C1 segment of cervical spinal cord (tissue), 14 donors: Measurements from ENCODE around the gene ALOXE3.

Experiments
- DNase-seq, 14 donors: peaks; one replicate each; lab custom pipeline; 2025; lab: John Stamatoyannopoulos, UW

Gene ALOXE3

GRCh38 chr17:8117980-8118768, at the start of gene ALOXE3:
Gene ALOXE3 (minus strand): TSS chr17:8118514. CDS start chr17:8117990, 524 bp downstream.
- peak in 4 of 14 donors; percentile 29 to 71 (median 38) for DNase-seq

- DNase-seq, result no peak
Measured at GRCh38 chr17:8167526-8167925, 49.2 kb upstream of the ALOXE3 start.

GRCh38 chr17:8166731-8167130, 48.4 kb upstream of the ALOXE3 start:
- no peak for DNase-seq

- DNase-seq, result no peak
Measured at GRCh38 chr17:8164815-8165131, 46.5 kb upstream of the ALOXE3 start.

GRCh38 chr17:8163978-8164814, 45.9 kb upstream of the ALOXE3 start:
- peak in 9 of 14 donors; percentile 38 to 71 (median 55) for DNase-seq

- DNase-seq, result peak in 7 of 14 donors; percentile 38 to 74 (median 64)
Measured at GRCh38 chr17:8162997-8163977, 45.0 kb upstream of the ALOXE3 start.

- DNase-seq, result peak in 10 of 14 donors; percentile 28 to 88 (median 64)
Measured at GRCh38 chr17:8162233-8162996, 44.1 kb upstream of the ALOXE3 start, which contains the start of gene VAMP2. Gene VAMP2 (minus strand): TSS chr17:8162948. CDS start chr17:8162879, 69 bp downstream.

GRCh38 chr17:8161289-8162232, 43.2 kb upstream of the ALOXE3 start:
- DNase-seq, result no peak

- no peak for DNase-seq
Measured at GRCh38 chr17:8160741-8161221, 42.5 kb upstream of the ALOXE3 start.

GRCh38 chr17:8160224-8160577, 41.9 kb upstream of the ALOXE3 start:
- DNase-seq, result no peak

GRCh38 chr17:8159459-8160223, 41.3 kb upstream of the ALOXE3 start:
- DNase-seq, result no peak

GRCh38 chr17:8159032-8159400, 40.7 kb upstream of the ALOXE3 start:
- DNase-seq, result no peak

GRCh38 chr17:8158267-8159031, 40.1 kb upstream of the ALOXE3 start:
- peak in 13 of 14 donors; percentile 29 to 86 (median 78) for DNase-seq

- peak; percentile 97 to 100 (median 99) for DNase-seq
Measured at GRCh38 chr17:8156246-8156992, 38.1 kb upstream of the ALOXE3 start.

- DNase-seq, result no peak
Measured at GRCh38 chr17:8155996-8156245, 37.6 kb upstream of the ALOXE3 start.

- peak in 2 of 14 donors; percentile 50 to 71 for DNase-seq
Measured at GRCh38 chr17:8155231-8155995, 37.1 kb upstream of the ALOXE3 start.
